MM.1S (cell line): ENCODE results near the gene KCNJ2.

Source experiments
- DNase-seq: peaks from one replicate; pipeline ENCODE4 v3.0.0-alpha.2; 2015
- H2AFZ ChIP-seq: fragments of 300-600 bp; sonication (generic); 2 replicates; pipeline ENCODE4 v1.6.0; 2016; ENCODE audit warnings: antibody characterized with exemption, low read length
- H3F3A ChIP-seq: fragments of 300-600 bp; sonication (generic); 2 replicates; pipeline ENCODE4 v1.6.1; 2016; ENCODE audit warnings: mild to moderate bottlenecking, antibody characterized with exemption, low read length, moderate library complexity, mixed read lengths; ENCODE audit not compliant: insufficient read depth
- H3K27ac ChIP-seq: fragments of 300-600 bp; sonication (generic); 2 replicates; pipeline ENCODE4 v1.5.1; 2016; ENCODE audit warnings: mild to moderate bottlenecking, low read length
- H3K27me3 ChIP-seq: fragments of 300-600 bp; sonication (generic); replicated peaks from 2 replicates; pipeline ENCODE4 v1.6.0; 2016; ENCODE audit warnings: low read length; ENCODE audit not compliant: insufficient read depth
- H3K36me3 ChIP-seq: fragments of 300-600 bp; sonication (generic); replicated peaks from 2 replicates; pipeline ENCODE4 v1.6.1; 2016; ENCODE audit warnings: mild to moderate bottlenecking, low read length, mixed read lengths; ENCODE audit not compliant: insufficient read depth
- H3K4me1 ChIP-seq: fragments of 300-600 bp; sonication (generic); 2 replicates; pipeline ENCODE4 v1.6.1; 2016; ENCODE audit warnings: low read length, mixed read lengths
- H3K4me2 ChIP-seq: fragments of 300-600 bp; sonication (generic); 2 replicates; pipeline ENCODE4 v1.6.0; 2016; ENCODE audit warnings: low read depth, low read length
- H3K4me3 ChIP-seq: fragments of 300-600 bp; sonication (generic); 2 replicates; pipeline ENCODE4 v1.5.1; 2016; ENCODE audit warnings: low read length, mixed read lengths
- H3K79me2 ChIP-seq: fragments of 300-600 bp; sonication (generic); 2 replicates; pipeline ENCODE4 v1.6.1; 2016; ENCODE audit warnings: mixed run types, low read length, mixed read lengths
- H3K9ac ChIP-seq: fragments of 300-600 bp; sonication (generic); 2 replicates; pipeline ENCODE4 v1.6.1; 2016; ENCODE audit warnings: low read length, mixed read lengths
- H3K9me2 ChIP-seq: fragments of 300-600 bp; sonication (generic); replicated peaks from 2 replicates; pipeline ENCODE4 v1.6.1; 2016; ENCODE audit warnings: mild to moderate bottlenecking, low read length, mixed read lengths; ENCODE audit not compliant: insufficient read depth
- H3K9me3 ChIP-seq: fragments of 300-600 bp; sonication (generic); replicated peaks from 2 replicates; pipeline ENCODE4 v1.6.1; 2016; ENCODE audit warnings: mild to moderate bottlenecking, low read length, mixed read lengths; ENCODE audit not compliant: insufficient read depth
- H4K20me1 ChIP-seq: fragments of 300-600 bp; sonication (generic); 2 replicates; pipeline ENCODE4 v1.6.1; 2016; ENCODE audit warnings: mild to moderate bottlenecking, low read length, moderate library complexity, mixed read lengths; ENCODE audit not compliant: insufficient read depth
- CTCF ChIP-seq: fragments of 300-600 bp; sonication (generic); IDR thresholded peaks from 2 replicates; pipeline ENCODE4 v1.5.1; 2016; ENCODE audit warnings: antibody characterized with exemption, low read length, mixed read lengths
- EZH2 ChIP-seq: fragments of 300-600 bp; sonication (generic); optimal IDR thresholded peaks from 2 replicates; pipeline ENCODE3; 2017; ENCODE audit warnings: low read depth, mild to moderate bottlenecking, antibody characterized with exemption, low read length, mixed read lengths
- EZH2phosphoT487 ChIP-seq: fragments of 300-600 bp; sonication (generic); IDR thresholded peaks from 2 replicates; pipeline ENCODE4 v1.6.1; 2018; ENCODE audit warnings: antibody characterized with exemption, low read length

Gene KCNJ2

GRCh38 chr17:70120425-70120824 is 48.9 kb upstream of the KCNJ2 start:
- Histone ChIP-seq H3K4me2 (no peak overlapping the region), H3K4me3 (no peak overlapping the region), H3K27me3 (no peaks in the 10 kb centered on the region), H2AFZ (no peak overlapping the region), H3K9me3 (no peaks in the 10 kb centered on the region), H3K9me2 (no peaks in the 10 kb centered on the region), H4K20me1 (no peaks in the 10 kb centered on the region), H3K79me2 (no peaks in the 10 kb centered on the region), H3F3A (no peaks in the 10 kb centered on the region), H3K27ac (no peak overlapping the region), H3K36me3 (no peaks in the 10 kb centered on the region), H3K9ac (no peak overlapping the region), H3K4me1 (no peaks in the 10 kb centered on the region)
- no peak for TF ChIP-seq CTCF
- no peak for TF ChIP-seq EZH2
- DNase-seq: no peak

GRCh38 chr17:70121126-70121525 is 48.2 kb upstream of the KCNJ2 start:
- H3F3A ChIP-seq: no peaks in the 10 kb centered on the region
- no peaks in the 10 kb centered on the region for H3K9me2 ChIP-seq
- no peaks in the 10 kb centered on the region for H3K27me3 ChIP-seq
- TF ChIP-seq CTCF (no peak), EZH2 (no peak), EZH2phosphoT487 (no peak)
- no peaks in the 10 kb centered on the region for H3K79me2 ChIP-seq
- H3K9me3 ChIP-seq: no peaks in the 10 kb centered on the region
- H4K20me1 ChIP-seq: no peaks in the 10 kb centered on the region
- H3K36me3 ChIP-seq: no peaks in the 10 kb centered on the region
- H3K27ac ChIP-seq: no peak overlapping the region
- DNase-seq: no peak
- H2AFZ ChIP-seq: no peak overlapping the region
- H3K4me1 ChIP-seq: no peaks in the 10 kb centered on the region
- no peak overlapping the region for H3K4me2 ChIP-seq
- H3K9ac ChIP-seq: no peak overlapping the region
- H3K4me3 ChIP-seq: no peak overlapping the region

- H2AFZ ChIP-seq: no peak overlapping the region
- H3K9ac ChIP-seq: no peak overlapping the region
- TF ChIP-seq EZH2phosphoT487 (no peak), CTCF (no peak), EZH2 (no peak)
- no peak for DNase-seq
- H3K9me2 ChIP-seq: no peaks in the 10 kb centered on the region
- no peaks in the 10 kb centered on the region for H3K27me3 ChIP-seq
- H3K4me1 ChIP-seq: no peaks in the 10 kb centered on the region
- H3K36me3 ChIP-seq: no peaks in the 10 kb centered on the region
- H3K27ac ChIP-seq: no peak overlapping the region
- no peaks in the 10 kb centered on the region for H3K9me3 ChIP-seq
- no peaks in the 10 kb centered on the region for H3F3A ChIP-seq
- H3K4me3 ChIP-seq: no peak overlapping the region
- no peaks in the 10 kb centered on the region for H3K79me2 ChIP-seq
- no peak overlapping the region for H3K4me2 ChIP-seq
- H4K20me1 ChIP-seq: no peaks in the 10 kb centered on the region
Observed at GRCh38 chr17:70123193-70123592, 46.1 kb upstream of the KCNJ2 start.

GRCh38 chr17:70124723-70125122 is 44.6 kb upstream of the KCNJ2 start:
- Histone ChIP-seq H3K36me3 (no peaks in the 10 kb centered on the region), H3K79me2 (no peaks in the 10 kb centered on the region), H3K27ac (no peak overlapping the region), H3K9me2 (no peaks in the 10 kb centered on the region), H3K4me1 (no peaks in the 10 kb centered on the region), H3K27me3 (no peaks in the 10 kb centered on the region), H4K20me1 (no peaks in the 10 kb centered on the region), H3F3A (no peaks in the 10 kb centered on the region), H2AFZ (no peak overlapping the region), H3K9ac (no peak overlapping the region), H3K9me3 (no peaks in the 10 kb centered on the region), H3K4me3 (no peak overlapping the region), H3K4me2 (no peak overlapping the region)
- TF ChIP-seq EZH2: no peak
- no peak for DNase-seq
